DND-41 (cell line): ENCODE data around the gene TBC1D3L.
"Not testable (repeated sequence)": the region's sequence is repeated elsewhere in the genome, so short reads cannot be mapped to it uniquely, and the experiment has no call there.

Experiments used
- ATAC-seq: fragments of 200-7000 bp; cut with Tn5 transposase; 3 replicates; pipeline ENCODE4 v1.9.1; 2021; ENCODE audit warnings: low read depth; ENCODE audit not compliant: insufficient read depth
- DNase-seq: peaks from one replicate; pipeline ENCODE4 v3.0.0-alpha.2; 2020
- H2AFZ ChIP-seq: 2 replicates; pipeline ENCODE4 v1.6.0; 2012; ENCODE audit warnings: low read depth, low read length
- H3K27ac ChIP-seq: 2 replicates; pipeline ENCODE4 v1.5.1; 2012; ENCODE audit warnings: low read length, inconsistent platforms
- H3K27me3 ChIP-seq: fragments of 200-600 bp; sonication (generic); 2 replicates; pipeline ENCODE4 v1.6.0; 2012; ENCODE audit warnings: low read length, mild to moderate bottlenecking, inconsistent platforms; ENCODE audit not compliant: insufficient read depth, poor library complexity
- H3K36me3 ChIP-seq: 2 replicates; pipeline ENCODE4 v1.5.1; 2012; ENCODE audit warnings: low read length, inconsistent platforms; ENCODE audit not compliant: insufficient read depth
- H3K4me1 ChIP-seq: 2 replicates; pipeline ENCODE4 v1.5.1; 2012; ENCODE audit warnings: mild to moderate bottlenecking, low read length; ENCODE audit not compliant: insufficient read depth
- H3K4me2 ChIP-seq: 2 replicates; pipeline ENCODE4 v1.6.0; 2012; ENCODE audit warnings: mild to moderate bottlenecking, moderate library complexity, low read length, inconsistent platforms; ENCODE audit not compliant: insufficient read depth
- H3K4me3 ChIP-seq, 2 experiments: fragments of 200-600 bp in 1 of 2; shearing (Covaris generic) in 1 of 2; 2 replicates each; pipeline ENCODE4 v1.5.1; 2012 to 2016; ENCODE audit warnings: inconsistent platforms in 2 of 2, low read length in 2 of 2, mild to moderate bottlenecking in 2 of 2, low read depth in 1 of 2, moderate library complexity in 1 of 2
- H3K79me2 ChIP-seq: 2 replicates; pipeline ENCODE4 v1.6.0; 2012; ENCODE audit warnings: low read length, inconsistent platforms; ENCODE audit not compliant: insufficient read depth
- H3K9ac ChIP-seq: 2 replicates; pipeline ENCODE4 v1.6.0; 2012; ENCODE audit warnings: low read depth, mild to moderate bottlenecking, inconsistent platforms, low read length, moderate library complexity
- H3K9me3 ChIP-seq: 2 replicates; pipeline ENCODE4 v1.5.1; 2012; ENCODE audit warnings: low read length, moderate library complexity, mild to moderate bottlenecking, inconsistent platforms; ENCODE audit not compliant: insufficient read depth, severe bottlenecking
- H4K20me1 ChIP-seq: 2 replicates; pipeline ENCODE4 v1.6.0; 2012; ENCODE audit warnings: low read length; ENCODE audit not compliant: insufficient read depth

TBC1D3L gene

GRCh38 chr17:37988960-37989359, at the start of gene TBC1D3L:
TSS of gene TBC1D3L (minus strand) at chr17:37989060. CDS start at chr17:37987520, 1,540 bp downstream.
- H2AFZ ChIP-seq, H3K4me3 ChIP-seq, ATAC-seq, H3K4me1 ChIP-seq, H3K27ac ChIP-seq, H3K27me3 ChIP-seq, H3K79me2 ChIP-seq, H3K4me2 ChIP-seq, H3K9ac ChIP-seq, DNase-seq, H3K36me3 ChIP-seq, H3K9me3 ChIP-seq, H4K20me1 ChIP-seq: not testable (repeated sequence)

GRCh38 chr17:38003676-38004075, 14.8 kb upstream of the TBC1D3L start, which contains the start of gene TBC1D3D:
TSS of gene TBC1D3D (plus strand) at chr17:38003976. CDS start at chr17:38005561, 1,585 bp downstream.
- H3K27me3 ChIP-seq, H3K4me2 ChIP-seq, H3K27ac ChIP-seq, H3K4me3 ChIP-seq, H3K9me3 ChIP-seq, ATAC-seq, H3K9ac ChIP-seq, H3K36me3 ChIP-seq, H4K20me1 ChIP-seq, H3K79me2 ChIP-seq, DNase-seq, H3K4me1 ChIP-seq, H2AFZ ChIP-seq: not testable (repeated sequence)
